ENCODE results near the gene CYP27C1.

DNA sequence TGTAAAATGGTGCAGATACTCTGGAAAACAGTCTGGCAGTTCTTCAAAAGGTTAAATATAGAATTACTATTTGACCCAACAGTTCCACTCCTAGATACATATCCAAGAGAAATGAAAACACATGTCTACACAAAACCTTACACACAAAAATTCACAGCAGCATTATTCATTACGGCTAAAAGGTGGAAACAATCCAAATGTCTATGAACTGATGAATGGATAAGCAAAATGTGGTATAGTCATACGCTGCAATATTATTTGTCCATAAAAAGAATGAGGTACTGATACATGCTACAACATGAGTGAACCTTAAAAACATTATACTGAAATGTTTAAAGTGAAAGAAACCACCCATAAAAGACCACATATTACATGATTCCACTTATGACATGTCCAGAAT, 4.0 kb downstream of the CYP27C1 start:
- TF ChIP-seq, protein P1, sequence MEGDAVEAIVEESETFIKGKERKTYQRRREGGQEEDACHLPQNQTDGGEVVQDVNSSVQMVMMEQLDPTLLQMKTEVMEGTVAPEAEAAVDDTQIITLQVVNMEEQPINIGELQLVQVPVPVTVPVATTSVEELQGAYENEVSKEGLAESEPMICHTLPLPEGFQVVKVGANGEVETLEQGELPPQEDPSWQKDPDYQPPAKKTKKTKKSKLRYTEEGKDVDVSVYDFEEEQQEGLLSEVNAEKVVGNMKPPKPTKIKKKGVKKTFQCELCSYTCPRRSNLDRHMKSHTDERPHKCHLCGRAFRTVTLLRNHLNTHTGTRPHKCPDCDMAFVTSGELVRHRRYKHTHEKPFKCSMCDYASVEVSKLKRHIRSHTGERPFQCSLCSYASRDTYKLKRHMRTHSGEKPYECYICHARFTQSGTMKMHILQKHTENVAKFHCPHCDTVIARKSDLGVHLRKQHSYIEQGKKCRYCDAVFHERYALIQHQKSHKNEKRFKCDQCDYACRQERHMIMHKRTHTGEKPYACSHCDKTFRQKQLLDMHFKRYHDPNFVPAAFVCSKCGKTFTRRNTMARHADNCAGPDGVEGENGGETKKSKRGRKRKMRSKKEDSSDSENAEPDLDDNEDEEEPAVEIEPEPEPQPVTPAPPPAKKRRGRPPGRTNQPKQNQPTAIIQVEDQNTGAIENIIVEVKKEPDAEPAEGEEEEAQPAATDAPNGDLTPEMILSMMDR (IDR thresholded peaks at IDR 0.05): no peak
- no peak for TF ChIP-seq POLR2AphosphoS5 (IDR thresholded peaks at IDR 0.05)
- no peak for TF ChIP-seq POLR2A (IDR thresholded peaks at IDR 0.05; ENCODE audit: low read depth)

All from esophagus muscularis mucosa (tissue), 3 donors.